ENCODE results near the gene TMEM114. TPM values are rescaled to one million over a fixed set of nuclear protein-coding genes. Genes with fewer than 3 reads are reported as not detected.
"Not testable (repeated sequence)": the region's sequence is repeated elsewhere in the genome, so short reads cannot be mapped to it uniquely, and the experiment has no call there.

Gene TMEM114
- total RNA-seq, 1 donor from 2014 or later, result not detected

DNA sequence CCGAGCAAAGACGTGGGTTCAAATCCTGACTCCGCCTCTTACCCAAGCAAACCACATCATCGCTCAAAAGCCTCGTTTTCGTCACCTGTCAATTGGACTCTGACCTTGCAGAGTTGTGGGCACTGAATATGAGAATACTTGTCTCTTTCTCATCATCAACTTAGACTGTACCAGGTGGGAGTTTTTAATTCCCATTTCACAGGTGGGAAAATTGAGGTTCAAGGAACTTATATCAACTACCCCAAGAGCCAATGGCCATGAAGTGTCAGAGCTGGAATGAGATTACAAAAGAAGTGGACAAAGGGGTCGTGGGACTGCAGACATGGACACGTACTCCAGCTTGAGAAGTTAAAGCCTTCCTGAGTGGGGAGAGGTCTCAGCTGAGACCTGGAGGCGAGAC lies 10.8 kb downstream of the TMEM114 start:
- H3K36me3 Mint-ChIP-seq (ENCODE audit: low read depth), result no peaks in the 10 kb centered on the region
- intact Hi-C loops (cut with micrococcal nuclease), result no loop called here
- H3K9me3 Mint-ChIP-seq, result no peaks in the 10 kb centered on the region
- H3K27ac Mint-ChIP-seq, result no peak overlapping the region
- peaks cover 5% of the 10 kb centered on the region for H3K27me3 Mint-ChIP-seq (ENCODE audit: insufficient read depth)
- H3K4me1 Mint-ChIP-seq (ENCODE audit: low read depth), result no peaks in the 10 kb centered on the region
- no peak overlapping the region for H3K4me3 Mint-ChIP-seq
- no peak for DNase-seq (ENCODE audit: low spot score)

- H3K4me3 Mint-ChIP-seq, result no peak overlapping the region
- H3K27ac Mint-ChIP-seq, result no peak overlapping the region
- no peaks in the 10 kb centered on the region for H3K9me3 Mint-ChIP-seq
- H3K27me3 Mint-ChIP-seq (ENCODE audit: insufficient read depth), result peaks cover 5% of the 10 kb centered on the region
- DNase-seq (ENCODE audit: low spot score), result no peak
- H3K36me3 Mint-ChIP-seq (ENCODE audit: low read depth), result no peaks in the 10 kb centered on the region
- no peaks in the 10 kb centered on the region for H3K4me1 Mint-ChIP-seq (ENCODE audit: low read depth)
- intact Hi-C loops (cut with micrococcal nuclease), result no loop called here
These were observed 12.5 kb downstream of the TMEM114 start for GRCh38 chr16:8577678-8578304.

GRCh38 chr16:8576141-8577004 lies 13.9 kb downstream of the TMEM114 start:
- H3K4me1 Mint-ChIP-seq (ENCODE audit: low read depth), result no peaks in the 10 kb centered on the region
- H3K36me3 Mint-ChIP-seq (ENCODE audit: low read depth), result no peaks in the 10 kb centered on the region
- no peaks in the 10 kb centered on the region for H3K9me3 Mint-ChIP-seq
- peaks cover 8% of the 10 kb centered on the region for H3K27me3 Mint-ChIP-seq (ENCODE audit: insufficient read depth)
- intact Hi-C loops (cut with micrococcal nuclease), result no loop called here
- no peak overlapping the region for H3K27ac Mint-ChIP-seq
- no peak for DNase-seq (ENCODE audit: low spot score)
- no peak overlapping the region for H3K4me3 Mint-ChIP-seq

- intact Hi-C loops (cut with micrococcal nuclease), result no loop called here
- H3K4me1 Mint-ChIP-seq (ENCODE audit: low read depth), result no peaks in the 10 kb centered on the region
- H3K36me3 Mint-ChIP-seq (ENCODE audit: low read depth), result no peaks in the 10 kb centered on the region
- no peak overlapping the region for H3K27ac Mint-ChIP-seq
- no peaks in the 10 kb centered on the region for H3K9me3 Mint-ChIP-seq
- no peak for DNase-seq (ENCODE audit: low spot score)
- H3K27me3 Mint-ChIP-seq (ENCODE audit: insufficient read depth), result peaks cover 8% of the 10 kb centered on the region
- no peak overlapping the region for H3K4me3 Mint-ChIP-seq
These were observed 14.9 kb downstream of the TMEM114 start for GRCh38 chr16:8575399-8575798.

GRCh38 chr16:8572919-8573724 lies 17.2 kb downstream of the TMEM114 start:
- Mint-ChIP-seq H3K27ac (no peak overlapping the region), H3K36me3 (ENCODE audit: low read depth) (no peaks in the 10 kb centered on the region), H3K4me1 (ENCODE audit: low read depth) (peaks cover 2% of the 10 kb centered on the region), H3K9me3 (no peaks in the 10 kb centered on the region), H3K27me3 (ENCODE audit: insufficient read depth) (peaks cover 8% of the 10 kb centered on the region), H3K4me3 (no peak overlapping the region)
- intact Hi-C loops (cut with micrococcal nuclease), result no loop called here
- DNase-seq (ENCODE audit: low spot score), result no peak

DNA sequence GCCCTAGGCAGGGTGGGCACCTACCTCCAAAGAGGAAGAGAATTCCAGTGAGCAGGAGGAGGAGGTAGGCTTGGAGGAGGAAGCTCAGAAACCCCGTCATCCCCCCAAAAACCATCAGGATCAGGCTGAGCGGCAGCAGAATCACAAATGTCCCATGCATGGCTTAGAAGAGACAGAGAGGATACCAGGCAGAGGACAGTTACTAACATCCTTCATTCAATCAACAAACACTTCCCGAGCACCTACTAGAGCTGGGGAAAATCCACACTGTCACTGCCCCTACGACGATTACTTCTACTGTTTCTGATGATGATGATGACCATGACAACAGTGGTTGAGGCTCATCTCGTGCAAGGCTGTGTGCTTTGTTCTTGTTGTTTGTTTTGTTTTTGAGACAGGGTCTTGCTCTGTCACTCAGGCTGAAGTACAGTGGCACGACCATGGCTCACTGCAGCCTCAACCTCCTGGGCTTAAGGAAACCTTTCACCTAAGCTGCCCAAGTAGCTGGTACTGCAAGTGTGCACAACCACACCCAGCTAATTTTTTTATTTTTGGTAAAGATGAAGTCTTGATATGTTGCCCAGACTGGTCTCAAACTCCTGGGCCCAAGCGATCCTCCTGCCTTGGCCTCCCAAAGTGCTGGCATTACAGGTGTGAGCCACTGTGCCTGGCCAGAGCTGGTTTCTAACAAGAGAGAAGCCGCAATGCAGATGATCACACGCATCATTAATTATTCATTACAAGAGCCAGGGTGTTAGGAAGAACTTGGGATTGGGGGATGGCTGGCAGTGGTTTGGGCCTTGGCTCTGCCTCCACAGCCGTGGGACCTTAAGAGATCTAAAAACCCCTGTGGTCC lies 18.0 kb downstream of the TMEM114 start:
- intact Hi-C loops (cut with micrococcal nuclease), result no loop called here
- H3K4me3 Mint-ChIP-seq, result no peak overlapping the region
- peaks cover 5% of the 10 kb centered on the region for H3K27me3 Mint-ChIP-seq (ENCODE audit: insufficient read depth)
- DNase-seq (ENCODE audit: low spot score), result no peak
- H3K9me3 Mint-ChIP-seq, result no peaks in the 10 kb centered on the region
- H3K36me3 Mint-ChIP-seq (ENCODE audit: low read depth), result no peaks in the 10 kb centered on the region
- H3K27ac Mint-ChIP-seq, result no peak overlapping the region
- peaks cover 10% of the 10 kb centered on the region for H3K4me1 Mint-ChIP-seq (ENCODE audit: low read depth)

GRCh38 chr16:8571061-8571596 lies 19.2 kb downstream of the TMEM114 start:
- no peak overlapping the region for H3K27ac Mint-ChIP-seq
- intact Hi-C loops (cut with micrococcal nuclease), result no loop called here

DNA sequence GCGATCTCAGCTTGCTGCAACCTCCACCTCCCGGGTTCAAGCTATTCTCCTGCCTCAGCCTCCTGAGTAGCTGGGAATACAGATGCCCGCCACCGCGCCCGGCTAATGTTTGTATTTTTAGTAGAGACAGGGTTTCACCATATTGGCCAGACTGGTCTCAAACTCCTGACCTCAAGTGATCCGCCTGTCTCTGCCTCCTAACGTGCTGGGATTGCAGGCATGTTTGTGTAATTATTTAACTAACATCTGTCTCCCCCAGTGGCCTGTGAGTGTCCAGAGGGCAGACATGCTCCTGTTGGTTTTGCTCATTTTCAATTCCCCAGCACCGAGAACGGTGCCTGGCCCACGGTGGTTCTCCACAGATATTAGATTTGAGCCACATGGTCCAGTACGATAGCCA lies 19.9 kb downstream of the TMEM114 start:
- H3K4me3 Mint-ChIP-seq; H3K36me3 Mint-ChIP-seq (ENCODE audit: low read depth); H3K27me3 Mint-ChIP-seq (ENCODE audit: insufficient read depth); intact Hi-C loops (cut with micrococcal nuclease); H3K9me3 Mint-ChIP-seq; DNase-seq (ENCODE audit: low spot score); H3K27ac Mint-ChIP-seq: not testable (repeated sequence)
- peaks cover 10% of the 10 kb centered on the region for H3K4me1 Mint-ChIP-seq (ENCODE audit: low read depth)

More at GRCh38 chr16:8571061-8571596, 19.2 kb downstream of the TMEM114 start:
- Mint-ChIP-seq H3K9me3 (no peaks in the 10 kb centered on the region), H3K27me3 (ENCODE audit: insufficient read depth) (peaks cover 5% of the 10 kb centered on the region), H3K4me3 (no peak overlapping the region), H3K36me3 (ENCODE audit: low read depth) (no peaks in the 10 kb centered on the region), H3K4me1 (ENCODE audit: low read depth) (peaks cover 10% of the 10 kb centered on the region)
- no peak for DNase-seq (ENCODE audit: low spot score)

DNA sequence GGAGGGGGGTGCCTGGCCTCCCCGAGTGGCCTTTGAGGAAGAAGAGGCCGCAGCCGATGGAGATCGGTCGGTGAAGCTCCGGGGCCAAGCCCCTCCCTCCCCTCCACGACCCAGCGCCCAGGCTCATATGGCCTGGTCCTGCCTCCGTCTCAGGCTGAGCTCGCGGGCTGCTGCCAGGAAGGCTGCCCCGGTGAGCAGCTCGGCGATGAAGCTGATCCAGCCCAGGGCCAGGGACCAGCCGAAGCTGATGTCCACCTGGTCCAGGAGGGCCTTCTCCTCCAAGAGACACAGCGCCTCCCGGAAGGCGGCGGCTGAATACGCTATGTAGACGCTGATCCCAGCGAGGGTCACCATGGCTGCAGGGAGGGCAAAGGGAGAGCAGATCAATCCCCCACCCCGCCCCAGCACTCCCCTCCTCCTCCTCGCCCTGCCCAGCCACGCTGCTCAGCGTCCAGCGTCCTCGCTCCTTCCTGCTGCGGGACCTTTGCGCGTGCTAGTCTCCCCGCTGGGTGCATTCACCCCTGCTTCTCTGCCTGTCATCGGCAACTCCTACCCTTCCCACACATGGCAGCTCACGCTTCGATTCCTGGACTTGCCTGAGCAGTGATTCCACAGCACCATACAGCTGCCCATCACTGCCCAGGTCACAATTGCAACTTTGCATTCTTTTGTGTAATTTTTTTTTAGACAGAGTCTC lies 20.5 kb downstream of the TMEM114 start:
- Mint-ChIP-seq H3K9me3 (no peaks in the 10 kb centered on the region), H3K4me3 (no peak overlapping the region), H3K27me3 (ENCODE audit: insufficient read depth) (peaks cover 5% of the 10 kb centered on the region), H3K27ac (no peak overlapping the region), H3K36me3 (ENCODE audit: low read depth) (no peaks in the 10 kb centered on the region), H3K4me1 (ENCODE audit: low read depth) (peaks cover 10% of the 10 kb centered on the region)
- no peak for DNase-seq (ENCODE audit: low spot score)
- intact Hi-C loops (cut with micrococcal nuclease), result loop anchor here (1.0 to 10.0 kb wide), 3 partner anchors 52 to 565 kb away; partner anchors contain the start of genes METTL22, PMM2 and TMEM186

DNA sequence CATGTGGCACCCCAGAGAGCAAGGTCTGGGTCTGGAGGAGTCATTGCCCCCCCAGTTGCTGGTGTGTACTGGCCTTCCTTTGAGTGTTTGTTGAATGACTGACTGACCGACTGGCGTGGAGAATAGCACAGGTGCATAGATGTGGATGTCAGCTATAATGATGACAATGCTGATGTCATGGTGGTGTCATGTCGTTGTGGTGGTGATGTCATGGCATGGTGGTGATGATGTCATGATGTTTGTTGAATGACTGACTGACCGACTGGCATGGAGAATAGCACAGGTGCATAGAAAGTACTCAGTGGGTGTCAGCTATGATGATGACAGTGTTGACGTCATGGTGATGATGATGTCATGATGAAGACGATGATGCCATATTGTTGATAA lies 22.1 kb downstream of the TMEM114 start:
- DNase-seq (ENCODE audit: low spot score), result no peak

DNA sequence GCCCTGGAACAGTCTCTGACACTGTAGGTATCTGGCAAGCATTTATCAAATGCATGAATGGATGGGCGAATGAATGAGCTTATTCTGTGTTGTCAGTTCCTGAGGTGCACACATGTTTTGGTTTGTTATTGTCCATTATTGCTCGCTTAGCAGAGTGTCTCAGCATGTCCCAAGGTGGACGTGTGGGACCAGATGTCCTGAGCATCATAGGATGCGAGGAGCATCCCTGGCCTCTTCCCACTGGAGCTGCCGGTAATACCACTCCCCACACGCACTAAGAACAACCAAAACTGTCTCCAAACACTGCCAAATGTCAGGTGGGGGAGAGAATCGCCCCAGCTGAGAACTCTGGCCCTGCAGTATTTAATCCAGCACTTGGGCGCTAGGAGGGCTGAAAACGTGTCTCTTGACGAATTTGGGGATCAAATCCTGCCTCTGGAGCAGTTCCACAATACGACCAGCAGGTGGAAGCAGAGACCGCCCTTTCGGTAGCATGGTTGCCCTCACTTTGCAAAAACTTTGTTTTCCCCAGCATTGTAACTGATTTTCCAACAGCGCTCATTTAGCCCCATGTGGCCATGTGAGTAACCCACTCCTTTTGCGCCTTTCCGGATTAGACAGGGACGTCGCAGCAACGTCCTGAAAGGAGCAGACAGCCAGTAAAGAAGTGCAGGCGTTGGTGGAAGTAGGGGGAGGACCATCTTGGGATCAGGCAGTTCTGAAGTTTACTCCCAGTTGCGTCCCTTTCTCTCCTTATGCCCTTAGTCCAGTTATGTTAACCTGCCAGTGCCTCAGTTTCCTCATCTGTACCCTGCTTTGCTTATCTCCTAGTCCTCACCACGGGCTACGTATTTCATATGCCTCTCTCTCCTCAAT lies 22.7 kb downstream of the TMEM114 start:
- no peak overlapping the region for H3K4me3 Mint-ChIP-seq
- H3K4me1 Mint-ChIP-seq (ENCODE audit: low read depth), result peaks cover 10% of the 10 kb centered on the region
- H3K27me3 Mint-ChIP-seq (ENCODE audit: insufficient read depth), result peaks cover 5% of the 10 kb centered on the region
- DNase-seq (ENCODE audit: low spot score), result peak; percentile 66
- H3K9me3 Mint-ChIP-seq, result no peaks in the 10 kb centered on the region
- no peaks in the 10 kb centered on the region for H3K36me3 Mint-ChIP-seq (ENCODE audit: low read depth)
- no peak overlapping the region for H3K27ac Mint-ChIP-seq
- intact Hi-C loops (cut with micrococcal nuclease), result loop anchor here (1.0 to 10.0 kb wide), 5 partner anchors 41 to 567 kb away; partner anchors contain the start of genes PMM2 and TMEM186

More for the DNA sequence above, 22.1 kb downstream of the TMEM114 start:
- H3K27ac Mint-ChIP-seq, result peak overlapping the region; percentile 8
- intact Hi-C loops (cut with micrococcal nuclease), result loop anchor here (1.0 to 10.0 kb wide), 3 partner anchors 40 to 567 kb away; partner anchors contain the start of genes PMM2 and TMEM186
- H3K27me3 Mint-ChIP-seq (ENCODE audit: insufficient read depth), result peaks cover 5% of the 10 kb centered on the region
- no peaks in the 10 kb centered on the region for H3K36me3 Mint-ChIP-seq (ENCODE audit: low read depth)
- H3K9me3 Mint-ChIP-seq, result no peaks in the 10 kb centered on the region
- no peak overlapping the region for H3K4me3 Mint-ChIP-seq
- H3K4me1 Mint-ChIP-seq (ENCODE audit: low read depth), result peaks cover 10% of the 10 kb centered on the region

All from activated T-helper 1 cell treated with anti-CD3 and anti-CD28 coated beads, Interleukin-12 subunit alpha, Interleukin-12 subunit beta, Interleukin-2, Interleukin-4 antibody, amounts not matched to agents 30 ng/mL and 10 ng/mL and 1 ng/mL, durations not matched to agents 14 hours and 24 hours and 36 hours (primary cell).